Measurements from ENCODE around the gene RALGAPA2. TPM values are rescaled to one million over a fixed set of nuclear protein-coding genes. Genes with fewer than 3 reads are reported as not detected.

The RALGAPA2 gene
- total RNA-seq, 1 experiment from 2014 or later: 10.8 TPM

- Histone ChIP-seq H3K36me3 (ENCODE audit: control insufficient read depth in 1 of 2, insufficient read depth in 2 of 2, low read length in 2 of 2) (no peaks in the 10 kb centered on the region), H4K20me1 (ENCODE audit: insufficient read depth) (no peaks in the 10 kb centered on the region), H2AFZ (ENCODE audit: low read depth, low read length, poor library complexity, severe bottlenecking) (no peak overlapping the region), H3K4me1 (ENCODE audit: control insufficient read depth in 1 of 2, insufficient read depth in 2 of 2, low read length in 2 of 2) (no peaks in the 10 kb centered on the region), H3K4me3 (replicated peaks in 1 of 2; ENCODE audit: low read depth in 1 of 2, low read length in 2 of 2) (no peak overlapping the region), H3K27me3 (ENCODE audit: insufficient read depth, low read length) (no peaks in the 10 kb centered on the region), H3K79me2 (ENCODE audit: insufficient read depth, low read length) (no peaks in the 10 kb centered on the region), H3K9ac (ENCODE audit: low read length) (no peak overlapping the region), H3K27ac (ENCODE audit: low read depth, low read length) (no peak overlapping the region), H3K4me2 (ENCODE audit: low read length) (no peak overlapping the region), H3K9me2 (ENCODE audit: insufficient read depth) (no peaks in the 10 kb centered on the region), H3K9me3 (ENCODE audit: control insufficient read depth in 1 of 2, insufficient read depth in 1 of 2, low read depth in 1 of 2, low read length in 2 of 2) (no peaks in the 10 kb centered on the region)
- TF ChIP-seq CBX3 (IDR thresholded peaks at IDR 0.05; ENCODE audit: low read depth) (no peak), SIN3A (IDR thresholded peaks at IDR 0.05; ENCODE audit: low read depth) (no peak), POLR2AphosphoS5 (IDR thresholded peaks at IDR 0.05; ENCODE audit: low read depth, low read length) (no peak), TCF7L2 (IDR thresholded peaks at IDR 0.05; ENCODE audit: borderline replicate concordance, extremely low read depth, insufficient read depth, insufficient read length) (no peak), ATF3 (IDR thresholded peaks at IDR 0.05) (no peak), ZBTB33 (IDR thresholded peaks at IDR 0.05; ENCODE audit: extremely low read depth, insufficient replicate concordance, low read length) (no peak), ZFX (IDR thresholded peaks at IDR 0.05) (no peak), POLR2A (IDR thresholded peaks at IDR 0.05; ENCODE audit: borderline replicate concordance, extremely low read depth, insufficient read depth, insufficient read length) (no peak), EZH2 (IDR thresholded peaks at IDR 0.05) (no peak), CTCF (IDR thresholded peaks at IDR 0.05 in 2 of 3, conservative IDR thresholded peaks at IDR 0.05 in 1 of 3; ENCODE audit: borderline replicate concordance in 1 of 3, insufficient read depth in 1 of 3, low read depth in 2 of 3, low read length in 2 of 3) (no peak), JUND (IDR thresholded peaks at IDR 0.05) (no peak), FOSL1 (IDR thresholded peaks at IDR 0.05; ENCODE audit: low read depth) (no peak), SRF (IDR thresholded peaks at IDR 0.05; ENCODE audit: low read depth) (no peak), RAD21 (IDR thresholded peaks at IDR 0.05; ENCODE audit: low read depth) (no peak), EZH2phosphoT487 (IDR thresholded peaks at IDR 0.05; ENCODE audit: borderline replicate concordance) (no peak), SP1 (IDR thresholded peaks at IDR 0.05; ENCODE audit: low read depth) (no peak), MAX (IDR thresholded peaks at IDR 0.05) (no peak), REST (IDR thresholded peaks at IDR 0.05; ENCODE audit: low read depth) (no peak), ELF1 (IDR thresholded peaks at IDR 0.05; ENCODE audit: borderline replicate concordance, low read depth) (no peak)
- CTCF ChIA-PET: interaction anchor here (1.5 kb wide), 1 partner anchor 11 kb away, joined by 4 read pairs; no protein-coding TSS in a partner anchor
- BruUV-seq (replicated peaks): no TSS peak
- no peak for ATAC-seq
- POLR2A ChIA-PET: no interaction called here
- intact Hi-C loops (cut with micrococcal nuclease): loop anchor here (1.0 to 10.0 kb wide), 4 partner anchors 207 to 783 kb away; no protein-coding TSS in a partner anchor
- RAD21 ChIA-PET (ENCODE audit: low non-redundant PET in 1 of 2, low total read pairs in 2 of 2, uncharacterized antibody in 2 of 2, unreplicated experiment in 2 of 2): no interaction called here
- no peak for DNase-seq (ENCODE audit: low read depth, low spot score)
Measured at GRCh38 chr20:20567712-20568111, 144.7 kb downstream of the RALGAPA2 start.

Data from HCT116 (cell line).